Inflammatory macrophage treated with lipopolysaccharide for 1 hour (primary cell): ENCODE data around the gene COX8A.

ENCODE experiments used
- DNase-seq, 2 donors: peaks; one replicate each; pipeline ENCODE4 v3.0.0-alpha.2; 2020 to 2022

COX8A gene

DNA sequence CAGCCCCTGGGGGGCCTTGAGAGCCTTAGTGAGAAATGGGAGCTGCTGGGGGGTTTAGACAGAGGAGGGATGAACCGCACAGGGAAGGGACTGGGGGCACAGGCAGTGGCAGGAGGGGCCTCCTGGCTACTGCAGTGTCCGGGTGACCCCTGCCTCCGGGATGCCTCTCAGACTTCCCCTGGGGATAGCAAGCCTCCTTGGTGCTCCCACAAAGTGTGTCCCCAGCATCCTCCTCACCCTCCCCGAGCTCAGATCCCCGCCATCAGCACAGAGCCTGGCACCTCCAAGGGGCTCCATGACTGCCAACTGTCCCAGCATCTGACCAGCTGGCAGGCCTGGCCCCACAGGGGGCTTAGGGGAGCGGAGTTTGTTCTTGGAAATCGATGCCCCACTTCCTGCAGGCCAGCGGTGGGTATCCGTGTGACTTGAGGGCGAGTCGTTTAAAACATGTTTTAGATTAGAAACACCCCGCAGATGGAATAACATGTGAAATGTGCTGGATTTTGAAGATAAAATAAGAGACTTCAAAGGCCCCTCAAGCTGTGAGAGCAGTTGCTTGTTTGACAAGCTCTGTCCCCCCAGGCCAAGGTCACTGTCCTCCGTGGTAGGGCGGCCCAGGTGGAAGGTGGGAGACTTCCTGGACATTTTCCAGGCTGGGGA lies 47.8 kb downstream of the COX8A start:
- DNase-seq, result no peak

DNA sequence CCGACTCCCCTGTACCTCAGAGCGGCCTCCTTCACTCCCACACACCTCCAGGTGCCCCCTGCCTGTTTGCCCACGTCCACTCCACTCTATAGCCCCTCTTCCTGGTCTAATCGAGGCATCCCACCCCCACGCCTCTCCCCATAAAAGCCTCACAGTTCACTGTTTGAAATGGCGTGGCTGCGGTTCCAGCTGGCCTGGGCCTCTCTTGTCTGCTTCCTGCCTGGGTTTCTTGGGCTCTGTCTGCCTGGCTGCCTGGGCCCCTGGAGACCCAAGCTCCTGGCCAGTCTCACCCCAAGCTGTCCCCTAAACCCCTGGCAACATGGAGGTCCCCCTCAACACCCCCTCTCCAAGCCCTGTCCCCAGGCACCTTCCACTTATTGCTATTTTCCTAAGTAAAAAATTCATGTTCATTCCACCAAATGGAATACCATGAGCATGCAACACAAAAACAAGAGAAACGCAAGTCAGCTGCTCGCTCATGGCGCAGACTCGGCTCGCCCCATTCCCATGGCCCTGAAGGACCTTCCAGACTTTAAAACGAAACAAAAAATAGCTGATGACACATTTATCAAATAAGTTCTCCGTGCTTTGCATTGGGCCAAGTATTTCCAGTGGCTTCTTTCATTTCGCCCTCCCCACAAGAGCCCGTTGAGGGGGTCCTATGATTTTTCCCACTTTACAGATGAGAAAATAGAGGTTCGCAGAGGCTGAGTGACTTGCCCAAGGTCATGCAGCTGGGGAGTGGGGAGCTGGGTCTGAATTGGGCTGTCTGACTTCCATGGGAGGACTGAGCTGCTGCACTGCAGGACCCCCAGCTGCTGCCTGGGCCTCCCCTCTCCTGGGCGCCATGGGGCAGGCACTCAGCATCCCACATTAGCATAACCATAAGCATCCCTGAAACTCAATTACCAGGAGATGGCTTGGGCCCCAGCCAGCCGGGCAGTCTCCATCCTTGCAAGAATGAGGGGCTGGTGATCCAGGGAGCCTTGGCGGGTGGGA lies 49.6 kb downstream of the COX8A start:
- no peak for DNase-seq

GRCh38 chr11:64025205-64025604 lies 50.8 kb downstream of the COX8A start:
- no peak for DNase-seq
